Measurements from ENCODE around the gene CEP170B. TPM values are rescaled to one million over a fixed set of nuclear protein-coding genes. Genes with fewer than 3 reads are reported as not detected.

Gene CEP170B
- total and polyA plus RNA-seq, 2 of the 13 experiments (the other 11 are each of a cell fraction or from before 2014, with no cell fraction given): 4.3 to 8.8 TPM

DNA sequence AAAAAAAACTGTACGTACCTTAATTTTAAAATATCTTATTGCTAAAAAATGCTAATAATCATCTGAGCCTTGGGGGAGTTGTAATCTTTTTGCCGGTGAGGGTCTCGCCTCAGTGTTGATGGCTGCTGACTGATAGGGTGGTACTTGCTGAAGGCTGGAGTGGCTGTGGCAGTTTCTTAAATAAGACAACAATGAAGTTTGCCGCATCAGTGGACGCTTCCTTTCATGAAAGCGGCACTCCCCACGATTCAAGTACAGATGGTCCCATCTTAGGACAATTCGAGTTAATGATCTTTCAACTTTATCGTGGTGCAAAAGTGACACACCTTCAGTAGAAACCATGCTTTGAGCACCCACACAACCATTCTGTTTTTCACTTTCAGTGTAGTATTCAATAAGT lies 52.0 kb downstream of the CEP170B start:
- in situ Hi-C loops (cut with HindIII; ENCODE audit: extremely low pct_ligation_motif_present, low pct_unique_long_range_greater_than_20kb) (no loop called here), intact Hi-C loops (cut with micrococcal nuclease; ENCODE audit: unreplicated experiment) (no loop called here)
- BruUV-seq (replicated peaks): no TSS peak
- Histone ChIP-seq H3K27me3 (ENCODE audit: control insufficient read depth in 1 of 2, insufficient read depth in 2 of 2, low read length in 2 of 2) (peaks cover 0 to 22% of the 10 kb centered on the region in 2 experiments; a peak in 2 of 5 replicates), H3K4me1 (ENCODE audit: insufficient read depth, low read length) (peaks cover 6% of the 10 kb centered on the region; the same call in 1 of the 2 replicates), H3K4me2 (ENCODE audit: low read depth, low read length) (no peak overlapping the region), H3K9me3 (ENCODE audit: low read length) (peaks cover 3% of the 10 kb centered on the region), H3K4me3 (replicated peaks in 1 of 3; ENCODE audit: insufficient read depth in 1 of 3, low read depth in 2 of 3, low read length in 3 of 3) (no peak overlapping the region), H3K27ac (ENCODE audit: extremely low read length, insufficient read depth, low read length) (no peak overlapping the region), H2AFZ (ENCODE audit: low read length) (no peak overlapping the region), H3K79me2 (ENCODE audit: insufficient read depth, low read length) (no peaks in the 10 kb centered on the region), H3K9ac (ENCODE audit: insufficient read depth, low read depth, low read length) (no peak overlapping the region), H4K20me1 (ENCODE audit: insufficient read depth, low read length) (no peaks in the 10 kb centered on the region), H3K36me3 (replicated peaks in 1 of 2; ENCODE audit: control insufficient read depth in 1 of 2, insufficient read depth in 2 of 2, low read length in 2 of 2) (no peaks in the 10 kb centered on the region)
- WGBS (ENCODE audit: low lambda C conversion rate): 69% methylated on average over 9 of the region's 9 CpGs
- FAIRE-seq (no peak), DNase-seq (ENCODE audit: low spot score) (no peak), ATAC-seq (no peak)
- no peak for TF ChIP-seq PHF8 (CRISPR knock-in tag; IDR thresholded peaks at IDR 0.05)
- TF ChIP-seq MEF2D (CRISPR knock-in tag; IDR thresholded peaks at IDR 0.05): no peak
- no peak for TF ChIP-seq HOXA7 (CRISPR knock-in tag; IDR thresholded peaks at IDR 0.05)
- TF ChIP-seq MYNN (CRISPR knock-in tag; IDR thresholded peaks at IDR 0.05; ENCODE audit: low read depth): no peak
- TF ChIP-seq CEBPB (IDR thresholded peaks at IDR 0.05; ENCODE audit: borderline replicate concordance, low read depth, low read length): no peak
- TF ChIP-seq MYC (CRISPR knock-in tag; IDR thresholded peaks at IDR 0.05; ENCODE audit: borderline replicate concordance): no peak
- TF ChIP-seq POLR2AphosphoS2 (IDR thresholded peaks at IDR 0.05; ENCODE audit: low read depth, low read length): no peak
- TF ChIP-seq PTBP1 (IDR thresholded peaks at IDR 0.05; ENCODE audit: low read depth, low read length, poor library complexity, severe bottlenecking): no peak
- no peak for TF ChIP-seq PHF20 (CRISPR knock-in tag; IDR thresholded peaks at IDR 0.05)
- TF ChIP-seq, protein P1, sequence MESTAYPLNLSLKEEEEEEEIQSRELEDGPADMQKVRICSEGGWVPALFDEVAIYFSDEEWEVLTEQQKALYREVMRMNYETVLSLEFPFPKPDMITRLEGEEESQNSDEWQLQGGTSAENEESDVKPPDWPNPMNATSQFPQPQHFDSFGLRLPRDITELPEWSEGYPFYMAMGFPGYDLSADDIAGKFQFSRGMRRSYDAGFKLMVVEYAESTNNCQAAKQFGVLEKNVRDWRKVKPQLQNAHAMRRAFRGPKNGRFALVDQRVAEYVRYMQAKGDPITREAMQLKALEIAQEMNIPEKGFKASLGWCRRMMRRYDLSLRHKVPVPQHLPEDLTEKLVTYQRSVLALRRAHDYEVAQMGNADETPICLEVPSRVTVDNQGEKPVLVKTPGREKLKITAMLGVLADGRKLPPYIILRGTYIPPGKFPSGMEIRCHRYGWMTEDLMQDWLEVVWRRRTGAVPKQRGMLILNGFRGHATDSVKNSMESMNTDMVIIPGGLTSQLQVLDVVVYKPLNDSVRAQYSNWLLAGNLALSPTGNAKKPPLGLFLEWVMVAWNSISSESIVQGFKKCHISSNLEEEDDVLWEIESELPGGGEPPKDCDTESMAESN (CRISPR knock-in tag; conservative IDR thresholded peaks at IDR 0.05): no peak
- TF ChIP-seq, protein P2, sequence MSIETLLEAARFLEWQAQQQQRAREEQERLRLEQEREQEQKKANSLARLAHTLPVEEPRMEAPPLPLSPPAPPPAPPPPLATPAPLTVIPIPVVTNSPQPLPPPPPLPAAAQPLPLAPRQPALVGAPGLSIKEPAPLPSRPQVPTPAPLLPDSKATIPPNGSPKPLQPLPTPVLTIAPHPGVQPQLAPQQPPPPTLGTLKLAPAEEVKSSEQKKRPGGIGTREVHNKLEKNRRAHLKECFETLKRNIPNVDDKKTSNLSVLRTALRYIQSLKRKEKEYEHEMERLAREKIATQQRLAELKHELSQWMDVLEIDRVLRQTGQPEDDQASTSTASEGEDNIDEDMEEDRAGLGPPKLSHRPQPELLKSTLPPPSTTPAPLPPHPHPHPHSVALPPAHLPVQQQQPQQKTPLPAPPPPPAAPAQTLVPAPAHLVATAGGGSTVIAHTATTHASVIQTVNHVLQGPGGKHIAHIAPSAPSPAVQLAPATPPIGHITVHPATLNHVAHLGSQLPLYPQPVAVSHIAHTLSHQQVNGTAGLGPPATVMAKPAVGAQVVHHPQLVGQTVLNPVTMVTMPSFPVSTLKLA (IDR thresholded peaks at IDR 0.05): no peak
- TF ChIP-seq TBX3 (IDR thresholded peaks at IDR 0.05; ENCODE audit: borderline replicate concordance): no peak
- TF ChIP-seq, protein P3, sequence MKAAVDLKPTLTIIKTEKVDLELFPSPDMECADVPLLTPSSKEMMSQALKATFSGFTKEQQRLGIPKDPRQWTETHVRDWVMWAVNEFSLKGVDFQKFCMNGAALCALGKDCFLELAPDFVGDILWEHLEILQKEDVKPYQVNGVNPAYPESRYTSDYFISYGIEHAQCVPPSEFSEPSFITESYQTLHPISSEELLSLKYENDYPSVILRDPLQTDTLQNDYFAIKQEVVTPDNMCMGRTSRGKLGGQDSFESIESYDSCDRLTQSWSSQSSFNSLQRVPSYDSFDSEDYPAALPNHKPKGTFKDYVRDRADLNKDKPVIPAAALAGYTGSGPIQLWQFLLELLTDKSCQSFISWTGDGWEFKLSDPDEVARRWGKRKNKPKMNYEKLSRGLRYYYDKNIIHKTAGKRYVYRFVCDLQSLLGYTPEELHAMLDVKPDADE (CRISPR knock-in tag; IDR thresholded peaks at IDR 0.05): no peak
- TF ChIP-seq, protein P4, sequence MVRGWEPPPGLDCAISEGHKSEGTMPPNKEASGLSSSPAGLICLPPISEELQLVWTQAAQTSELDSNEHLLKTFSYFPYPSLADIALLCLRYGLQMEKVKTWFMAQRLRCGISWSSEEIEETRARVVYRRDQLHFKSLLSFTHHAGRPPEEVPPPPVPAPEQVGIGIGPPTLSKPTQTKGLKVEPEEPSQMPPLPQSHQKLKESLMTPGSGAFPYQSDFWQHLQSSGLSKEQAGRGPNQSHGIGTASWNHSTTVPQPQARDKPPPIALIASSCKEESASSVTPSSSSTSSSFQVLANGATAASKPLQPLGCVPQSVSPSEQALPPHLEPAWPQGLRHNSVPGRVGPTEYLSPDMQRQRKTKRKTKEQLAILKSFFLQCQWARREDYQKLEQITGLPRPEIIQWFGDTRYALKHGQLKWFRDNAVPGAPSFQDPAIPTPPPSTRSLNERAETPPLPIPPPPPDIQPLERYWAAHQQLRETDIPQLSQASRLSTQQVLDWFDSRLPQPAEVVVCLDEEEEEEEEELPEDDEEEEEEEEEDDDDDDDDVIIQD (CRISPR knock-in tag; IDR thresholded peaks at IDR 0.05; ENCODE audit: low read depth): no peak
- no peak for TF ChIP-seq ASH2L (IDR thresholded peaks at IDR 0.05; ENCODE audit: insufficient read length, low read depth, low read length)
- POLR2A ChIA-PET: no interaction called here
- CTCF ChIA-PET (ENCODE audit: low intra/inter-chr PET ratio, low total read pairs): no interaction called here
